GM12892 (cell line): Measurements from ENCODE around the gene TMEM184B.

Source experiments
- POLR2A ChIP-seq: IDR thresholded peaks from 2 replicates; pipeline ENCODE4 v1.6.1; 2011; ENCODE audit warnings: low read depth, low read length, control low read depth
- POLR2AphosphoS5 ChIP-seq: IDR thresholded peaks from 2 replicates; pipeline ENCODE4 v1.6.1; 2011; ENCODE audit warnings: low read depth, low read length, control low read depth

GRCh38 chr22:38272373-38273134, at the start of gene TMEM184B:
- no peak for TF ChIP-seq POLR2AphosphoS5
- TF ChIP-seq POLR2A, result peak; percentile 65; the same call in 1 of the 2 replicates
